HEK293 (cell line): ENCODE results near the gene MCTP1.
"Not testable (repeated sequence)": the region's sequence is repeated elsewhere in the genome, so short reads cannot be mapped to it uniquely, and the experiment has no call there.

Experiments
- CTCF ChIA-PET: fragments of 350-600 bp; formaldehyde crosslinking; extraction: SDS; loops from one replicate; lab custom pipeline; 2021; ENCODE audit warnings: antibody characterized with exemption; lab: Yijun Ruan, JAX
- POLR2A ChIA-PET: fragments of 300-600 bp; formaldehyde crosslinking; extraction: SDS; loops from one replicate; lab custom pipeline; 2020; ENCODE audit warnings: antibody characterized with exemption, inconsistent platforms; lab: Yijun Ruan, JAX
- H3K27ac ChIP-seq: fragments of 200-500 bp; sonication (Bioruptor generic); 2 replicates; pipeline ENCODE4 v1.5.1; 2014; ENCODE audit warnings: low read depth, low read length, control low read depth, inconsistent platforms; ENCODE audit errors: extremely low read depth
- H3K36me3 ChIP-seq, 2 experiments: fragments of 200-500 bp in 1 of 2; sonication (Bioruptor generic) in 1 of 2; 1 replicate in 1 of 2; 2 replicates in 1 of 2; pipeline ENCODE4 v1.5.1; 2014 to 2017; ENCODE audit warnings: inconsistent platforms in 2 of 2, low read length in 2 of 2; ENCODE audit not compliant: control insufficient read depth in 2 of 2, insufficient read depth in 1 of 2
- H3K4me1 ChIP-seq: fragments of 200-500 bp; sonication (Bioruptor generic); 2 replicates; pipeline ENCODE4 v1.5.1; 2014; ENCODE audit warnings: mild to moderate bottlenecking, low read length, inconsistent platforms; ENCODE audit not compliant: control insufficient read depth, insufficient read depth
- H3K4me3 ChIP-seq: 2 replicates; pipeline ENCODE4 v1.5.1; 2011; ENCODE audit warnings: low read depth, mild to moderate bottlenecking, control low read depth, low read length, moderate library complexity
- H3K9me3 ChIP-seq: fragments of 200-500 bp; sonication (Bioruptor generic); 2 replicates; pipeline ENCODE4 v1.5.1; 2014; ENCODE audit warnings: low read depth, low read length, inconsistent platforms; ENCODE audit not compliant: control insufficient read depth, insufficient read depth
- AEBP2 ChIP-seq: fragments of 450-650 bp; formaldehyde crosslinking; IDR thresholded peaks from 2 replicates; pipeline ENCODE4 v1.5.1; 2016; ENCODE audit warnings: missing biosample characterization, missing genetic modification characterization, borderline replicate concordance
- BCL11A ChIP-seq: fragments of 450-650 bp; formaldehyde crosslinking; IDR thresholded peaks from 2 replicates; pipeline ENCODE4 v1.5.1; 2016; ENCODE audit warnings: low read depth, missing biosample characterization, missing genetic modification characterization
- GFI1B ChIP-seq: fragments of 450-650 bp; formaldehyde crosslinking; IDR thresholded peaks from 2 replicates; pipeline ENCODE4 v1.5.1; 2016; ENCODE audit warnings: missing biosample characterization, missing genetic modification characterization
- IKZF3 ChIP-seq: fragments of 450-650 bp; IDR thresholded peaks from 2 replicates; pipeline ENCODE4 v1.5.0; 2018; ENCODE audit warnings: missing biosample characterization, mild to moderate bottlenecking, missing genetic modification characterization, moderate library complexity
- KLF1 ChIP-seq: fragments of 450-650 bp; formaldehyde crosslinking; IDR thresholded peaks from 2 replicates; pipeline ENCODE4 v1.5.1; 2016; ENCODE audit warnings: missing biosample characterization, missing genetic modification characterization
- SETDB1 ChIP-seq: IDR thresholded peaks from one replicate; pipeline ENCODE4 v1.6.1; 2017; ENCODE audit warnings: mild to moderate bottlenecking, low read length, moderate library complexity, mixed read lengths; ENCODE audit not compliant: insufficient read length
- SP2 ChIP-seq: fragments of 450-650 bp; formaldehyde crosslinking; IDR thresholded peaks from 2 replicates; pipeline ENCODE4 v1.5.1; 2016; ENCODE audit warnings: missing biosample characterization, missing genetic modification characterization
- ZFP41 ChIP-seq: fragments of 450-650 bp; formaldehyde crosslinking; IDR thresholded peaks from 2 replicates; pipeline ENCODE4 v1.5.1; 2016; ENCODE audit warnings: missing biosample characterization, missing genetic modification characterization, borderline replicate concordance
- ZNF2 ChIP-seq: fragments of 450-650 bp; formaldehyde crosslinking; IDR thresholded peaks from 2 replicates; pipeline ENCODE4 v1.5.1; 2016; ENCODE audit warnings: missing biosample characterization, missing genetic modification characterization
- ZNF23 ChIP-seq: fragments of 450-650 bp; formaldehyde crosslinking; IDR thresholded peaks from 2 replicates; pipeline ENCODE4 v1.5.1; 2016; ENCODE audit warnings: missing biosample characterization, missing genetic modification characterization, borderline replicate concordance
- ZNF311 ChIP-seq: fragments of 450-650 bp; formaldehyde crosslinking; IDR thresholded peaks from 2 replicates; pipeline ENCODE4 v1.5.1; 2017; ENCODE audit warnings: missing biosample characterization, missing genetic modification characterization, borderline replicate concordance
- ZNF398 ChIP-seq: fragments of 450-650 bp; formaldehyde crosslinking; IDR thresholded peaks from 2 replicates; pipeline ENCODE4 v1.5.1; 2017; ENCODE audit warnings: missing biosample characterization, missing genetic modification characterization
- ZNF473 ChIP-seq: fragments of 450-650 bp; formaldehyde crosslinking; IDR thresholded peaks from 2 replicates; pipeline ENCODE4 v1.5.1; 2017; ENCODE audit warnings: missing biosample characterization, missing genetic modification characterization
- ZNF626 ChIP-seq: fragments of 450-650 bp; sonication (Bioruptor Pico); formaldehyde crosslinking; IDR thresholded peaks from 2 replicates; pipeline ENCODE4 v1.5.1; 2018; ENCODE audit warnings: missing biosample characterization, missing genetic modification characterization, inconsistent platforms
- ZNF701 ChIP-seq: fragments of 450-650 bp; formaldehyde crosslinking; IDR thresholded peaks from 2 replicates; pipeline ENCODE4 v1.5.1; 2016; ENCODE audit warnings: missing biosample characterization, missing genetic modification characterization
- ZNF837 ChIP-seq: fragments of 450-650 bp; formaldehyde crosslinking; IDR thresholded peaks from 2 replicates; pipeline ENCODE4 v1.5.1; 2016; ENCODE audit warnings: missing biosample characterization, missing genetic modification characterization
- ZSCAN5A ChIP-seq: fragments of 450-650 bp; formaldehyde crosslinking; IDR thresholded peaks from 2 replicates; pipeline ENCODE4 v1.5.1; 2016; ENCODE audit warnings: missing biosample characterization, missing genetic modification characterization

The MCTP1 gene

GRCh38 chr5:95149387-95149786 is 135.5 kb downstream of the MCTP1 start:
- Histone ChIP-seq H3K36me3 (no peaks in the 10 kb centered on the region), H3K4me1 (no peaks in the 10 kb centered on the region), H3K4me3 (no peak overlapping the region), H3K9me3 (no peaks in the 10 kb centered on the region), H3K27ac (no peak overlapping the region)
- TF ChIP-seq ZNF837 (no peak), KLF1 (tag by site-specific recombination) (peak; percentile 58; the same call in 1 of the 2 replicates)
- POLR2A ChIA-PET: no interaction called here
- CTCF ChIA-PET: no interaction called here

GRCh38 chr5:95148453-95148852 is 136.4 kb downstream of the MCTP1 start:
- ChIA-PET CTCF (no interaction called here), POLR2A (no interaction called here)
- H3K9me3 ChIP-seq: no peaks in the 10 kb centered on the region
- H3K4me3 ChIP-seq: no peak overlapping the region
- no peaks in the 10 kb centered on the region for H3K36me3 ChIP-seq
- no peaks in the 10 kb centered on the region for H3K4me1 ChIP-seq
- no peak overlapping the region for H3K27ac ChIP-seq
- TF ChIP-seq SETDB1 (no peak), GFI1B (tag by site-specific recombination) (no peak), ZNF473 (tag by site-specific recombination) (no peak), ZFP41 (no peak), ZSCAN5A (tag by site-specific recombination) (no peak), ZNF398 (tag by site-specific recombination) (no peak), BCL11A (tag by site-specific recombination) (no peak), ZNF311 (tag by site-specific recombination) (no peak), SP2 (tag by site-specific recombination) (no peak), ZNF701 (tag by site-specific recombination) (no peak), ZNF626 (no peak), ZNF23 (no peak), ZNF837 (no peak), ZNF2 (no peak), IKZF3 (tag by site-specific recombination) (no peak), AEBP2 (tag by site-specific recombination) (no peak)

GRCh38 chr5:95143858-95144257 is 141.0 kb downstream of the MCTP1 start:
- H3K4me3 ChIP-seq, H3K4me1 ChIP-seq, H3K27ac ChIP-seq, POLR2A ChIA-PET, H3K36me3 ChIP-seq, H3K9me3 ChIP-seq: not testable (repeated sequence)
- CTCF ChIA-PET: interaction anchor here (0.6 kb wide), 1 partner anchor 161 kb away, joined by 3 read pairs; no protein-coding TSS in a partner anchor
